OCI-LY3 (cell line): ENCODE data around the gene CPA3.

Experiments
- EZH2phosphoT487 ChIP-seq: fragments of 200-600 bp; shearing (Covaris generic); IDR thresholded peaks from 2 replicates; pipeline ENCODE4 v1.6.1; 2018; ENCODE audit warnings: antibody characterized with exemption, mixed run types, low read depth
- TF ChIP-seq, protein P1 (sequence below): fragments of 200-600, 300-600 bp; sonication (generic); IDR thresholded peaks from 2 replicates; pipeline ENCODE4 v1.5.1; 2014; ENCODE audit warnings: antibody characterized with exemption, low read length, low read depth

DNA sequence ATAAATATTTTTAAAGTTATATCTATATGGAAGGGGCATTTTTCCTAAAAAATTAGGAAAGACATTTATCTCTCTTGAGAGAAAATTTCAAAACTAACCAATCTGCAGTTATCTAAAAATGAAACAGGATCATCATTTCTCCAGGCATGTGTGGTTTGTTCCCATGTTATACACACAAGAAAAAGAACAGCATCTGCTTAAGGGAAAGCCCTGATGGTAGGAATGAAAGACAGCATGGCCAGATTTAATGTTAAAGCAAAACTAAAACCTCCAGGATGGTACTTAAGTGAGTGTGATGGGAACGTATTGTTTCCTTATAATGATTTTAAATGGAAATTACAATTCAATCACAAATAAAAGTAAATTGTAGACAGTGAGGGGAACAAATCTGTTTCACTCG, 80.0 kb downstream of the CPA3 start:
- TF ChIP-seq, protein P1, sequence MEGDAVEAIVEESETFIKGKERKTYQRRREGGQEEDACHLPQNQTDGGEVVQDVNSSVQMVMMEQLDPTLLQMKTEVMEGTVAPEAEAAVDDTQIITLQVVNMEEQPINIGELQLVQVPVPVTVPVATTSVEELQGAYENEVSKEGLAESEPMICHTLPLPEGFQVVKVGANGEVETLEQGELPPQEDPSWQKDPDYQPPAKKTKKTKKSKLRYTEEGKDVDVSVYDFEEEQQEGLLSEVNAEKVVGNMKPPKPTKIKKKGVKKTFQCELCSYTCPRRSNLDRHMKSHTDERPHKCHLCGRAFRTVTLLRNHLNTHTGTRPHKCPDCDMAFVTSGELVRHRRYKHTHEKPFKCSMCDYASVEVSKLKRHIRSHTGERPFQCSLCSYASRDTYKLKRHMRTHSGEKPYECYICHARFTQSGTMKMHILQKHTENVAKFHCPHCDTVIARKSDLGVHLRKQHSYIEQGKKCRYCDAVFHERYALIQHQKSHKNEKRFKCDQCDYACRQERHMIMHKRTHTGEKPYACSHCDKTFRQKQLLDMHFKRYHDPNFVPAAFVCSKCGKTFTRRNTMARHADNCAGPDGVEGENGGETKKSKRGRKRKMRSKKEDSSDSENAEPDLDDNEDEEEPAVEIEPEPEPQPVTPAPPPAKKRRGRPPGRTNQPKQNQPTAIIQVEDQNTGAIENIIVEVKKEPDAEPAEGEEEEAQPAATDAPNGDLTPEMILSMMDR, result no peak
- no peak for TF ChIP-seq EZH2phosphoT487
